DND-41 (cell line): Measurements from ENCODE around the gene NANOG.

Experiments
- CTCF ChIP-seq: IDR thresholded peaks from 2 replicates; pipeline ENCODE4 v1.5.1; 2012; ENCODE audit warnings: borderline replicate concordance, low read length, moderate library complexity, mild to moderate bottlenecking; ENCODE audit not compliant: poor library complexity, severe bottlenecking; ENCODE audit errors: extremely low read depth
- EZH2 ChIP-seq: IDR thresholded peaks from 3 replicates; pipeline ENCODE4 v1.6.1; 2012; ENCODE audit warnings: borderline replicate concordance, low read depth, mild to moderate bottlenecking, moderate library complexity, low read length, inconsistent platforms; ENCODE audit not compliant: severe bottlenecking

DNA sequence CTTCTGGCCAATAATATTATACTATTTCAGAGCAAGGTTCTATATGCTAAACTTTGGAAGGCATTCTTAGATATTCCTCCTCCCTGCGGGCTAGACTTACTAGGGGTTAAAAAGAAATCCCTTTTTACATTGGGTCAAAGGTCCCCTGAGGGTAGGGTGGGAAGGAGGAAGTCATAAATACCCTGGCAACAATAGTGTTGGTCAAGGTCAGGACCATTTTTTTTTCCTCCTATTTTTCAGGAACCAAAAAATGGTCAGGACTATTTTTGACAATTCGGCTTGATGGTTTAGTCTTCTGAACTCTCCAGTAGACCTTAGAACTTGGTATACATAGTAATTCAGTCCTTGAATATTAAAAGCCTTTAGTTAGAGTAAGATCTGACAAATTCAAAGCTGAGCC is 4.5 kb upstream of the NANOG start:
- TF ChIP-seq CTCF (no peak), EZH2 (no peak)
